GM12878 (cell line): ENCODE data around the gene TRIM39. TPM values are rescaled to one million over a fixed set of nuclear protein-coding genes. Genes with fewer than 3 reads are reported as not detected.

Source experiments
- ATAC-seq: fragments of 200-7000 bp; cut with Tn5 transposase; 3 replicates; pipeline ENCODE4 v1.9.1; 2020; ENCODE audit warnings: mild to moderate bottlenecking, moderate library complexity
- BruUV-seq: library from RNA; stranded (reverse); fragments of 400-500 nt; replicated peaks from 2 replicates; lab custom pipeline; 2021; lab: Mats Ljungman, UMichigan
- CTCF ChIA-PET: fragments of 300-600 bp; sonication (Branson Sonifier 250); formaldehyde crosslinking; extraction: SDS; loops from one replicate; lab custom pipeline; 2021; ENCODE audit warnings: inconsistent platforms; lab: Yijun Ruan, JAX
- POLR2A ChIA-PET: fragments of 350-600 bp; formaldehyde crosslinking; extraction: SDS; loops from one replicate; lab custom pipeline; 2021; ENCODE audit warnings: inconsistent platforms; lab: Charles Lee
- RAD21 ChIA-PET: fragments of 300-600 bp; sonication (Branson Sonifier 250); formaldehyde crosslinking; loops from one replicate; lab custom pipeline; 2023; ENCODE audit warnings: antibody characterized with exemption; ENCODE audit not compliant: unreplicated experiment; lab: Charles Lee
- SMC1A ChIA-PET: fragments of 300-600 bp; sonication (Branson Sonifier 250); formaldehyde crosslinking; loops from one replicate; lab custom pipeline; 2023; ENCODE audit not compliant: unreplicated experiment, uncharacterized antibody; lab: Charles Lee
- DNase-seq: peaks from one replicate; pipeline ENCODE4 v3.0.0-alpha.2; 2011; ENCODE audit warnings: low read depth, low spot score
- FAIRE-seq: peaks from 3 replicates; lab custom pipeline; 2011; peaks lifted over from hg19 to GRCh38; lab: Jason Lieb, UNC
- H2AFZ ChIP-seq: 2 replicates; pipeline ENCODE4 v1.6.0; 2011; ENCODE audit warnings: low read depth, low read length, control low read depth; ENCODE audit not compliant: control insufficient read depth
- H3K27ac ChIP-seq: 2 replicates; pipeline ENCODE4 v1.5.1; 2011; ENCODE audit warnings: control low read depth; ENCODE audit not compliant: control insufficient read depth, insufficient read depth
- H3K27me3 ChIP-seq, 2 experiments: replicated peaks in 1 of 2; 2 replicates each; pipeline versions ENCODE4 v1.6.0 to v1.6.1; 2011; ENCODE audit warnings: low read length in 1 of 2; ENCODE audit not compliant: control insufficient read depth in 2 of 2, insufficient read depth in 2 of 2
- H3K36me3 ChIP-seq, 2 experiments: 2 replicates each; pipeline ENCODE4 v1.5.1; 2011; ENCODE audit warnings: low read length in 1 of 2; ENCODE audit not compliant: control insufficient read depth in 2 of 2, insufficient read depth in 2 of 2
- H3K4me1 ChIP-seq: 2 replicates; pipeline ENCODE4 v1.6.1; 2011; ENCODE audit warnings: mild to moderate bottlenecking, low read length, moderate library complexity, mixed read lengths; ENCODE audit not compliant: control insufficient read depth, insufficient read depth
- H3K4me2 ChIP-seq: 2 replicates; pipeline ENCODE4 v1.6.0; 2011; ENCODE audit warnings: control low read depth; ENCODE audit not compliant: control insufficient read depth, insufficient read depth
- H3K4me3 ChIP-seq: fragments of 200-600 bp; sonication (generic); 2 replicates; pipeline ENCODE4 v1.5.1; 2016
- H3K79me2 ChIP-seq: 2 replicates; pipeline ENCODE4 v1.6.0; 2011; ENCODE audit warnings: low read length; ENCODE audit not compliant: control insufficient read depth, insufficient read depth
- H3K9ac ChIP-seq: 2 replicates; pipeline ENCODE4 v1.8.0; 2011; ENCODE audit warnings: low read length, control low read depth, mixed read lengths; ENCODE audit not compliant: control insufficient read depth, insufficient read depth
- H3K9me3 ChIP-seq: replicated peaks from 3 replicates; pipeline ENCODE4 v1.5.1; 2011; ENCODE audit warnings: mild to moderate bottlenecking, low read length; ENCODE audit not compliant: control insufficient read depth, insufficient read depth
- H4K20me1 ChIP-seq: 2 replicates; pipeline ENCODE4 v1.6.0; 2011; ENCODE audit not compliant: control insufficient read depth, insufficient read depth
- ASH2L ChIP-seq: fragments of 300-600, 200-600 bp; sonication (generic); IDR thresholded peaks from 2 replicates; pipeline ENCODE4 v1.6.1; 2017; ENCODE audit warnings: low read depth, mild to moderate bottlenecking, borderline replicate concordance
- CBX3 ChIP-seq: fragments of 200-600 bp; sonication (generic); IDR thresholded peaks from 2 replicates; pipeline ENCODE4 v1.6.1; 2016; ENCODE audit warnings: low read depth, borderline replicate concordance
- CHD1 ChIP-seq: IDR thresholded peaks from 2 replicates; pipeline ENCODE4 v1.6.1; 2012; ENCODE audit warnings: low read depth, low read length, improper control_type of control experiment
- CHD2 ChIP-seq: IDR thresholded peaks from 2 replicates; pipeline ENCODE4 v1.6.1; 2011; ENCODE audit warnings: low read depth, low read length, improper control_type of control experiment, borderline replicate concordance
- EED ChIP-seq: sonication (generic); IDR thresholded peaks from 2 replicates; pipeline ENCODE4 v1.6.1; 2016; ENCODE audit warnings: antibody characterized with exemption, low read depth
- EGR1 ChIP-seq, 2 experiments: IDR thresholded peaks; 1 replicate in 1 of 2; 2 replicates in 1 of 2; pipeline ENCODE4 v1.6.1; 2011 to 2012; ENCODE audit warnings: low read depth in 2 of 2, low read length in 2 of 2, borderline replicate concordance in 1 of 2, mild to moderate bottlenecking in 1 of 2, moderate library complexity in 1 of 2
- FOS ChIP-seq: IDR thresholded peaks from 3 replicates; pipeline ENCODE4 v1.6.1; 2011; ENCODE audit warnings: borderline replicate concordance; ENCODE audit not compliant: insufficient read length; ENCODE audit errors: extremely low read depth
- FOXK2 ChIP-seq: fragments of 450-650 bp; IDR thresholded peaks from 2 replicates; pipeline ENCODE4 v1.6.1; 2017; ENCODE audit warnings: mild to moderate bottlenecking, moderate library complexity
- MTA2 ChIP-seq: fragments of 450-650 bp; IDR thresholded peaks from 2 replicates; pipeline ENCODE4 v1.6.1; 2016; ENCODE audit warnings: low read depth, mild to moderate bottlenecking, moderate library complexity
- MYC ChIP-seq: IDR thresholded peaks from 2 replicates; pipeline ENCODE4 v1.6.1; 2011; ENCODE audit warnings: mild to moderate bottlenecking, low read length, moderate library complexity, inconsistent platforms; ENCODE audit not compliant: insufficient read depth, insufficient replicate concordance, insufficient read length, severe bottlenecking
- NRF1 ChIP-seq: conservative IDR thresholded peaks from 2 replicates; pipeline ENCODE4 v1.6.1; 2011; ENCODE audit warnings: mild to moderate bottlenecking, low read depth, low read length, improper control_type of control experiment
- PAX5 ChIP-seq: IDR thresholded peaks from 2 replicates; pipeline ENCODE4 v1.6.1; 2011; ENCODE audit warnings: low read depth, low read length, borderline replicate concordance
- POU2F2 ChIP-seq: IDR thresholded peaks from 3 replicates; pipeline ENCODE4 v1.6.1; 2011; ENCODE audit warnings: low read depth, mild to moderate bottlenecking, low read length, borderline replicate concordance
- RAD21 ChIP-seq: IDR thresholded peaks from 2 replicates; pipeline ENCODE4 v1.6.1; 2011; ENCODE audit warnings: mild to moderate bottlenecking, low read depth, low read length, moderate library complexity; ENCODE audit not compliant: insufficient read depth
- RB1 ChIP-seq: fragments of 450-650 bp; formaldehyde crosslinking; IDR thresholded peaks from 2 replicates; pipeline ENCODE4 v1.6.1; 2017; ENCODE audit warnings: mild to moderate bottlenecking, borderline replicate concordance
- SIN3A ChIP-seq: IDR thresholded peaks from 2 replicates; pipeline ENCODE4 v1.6.1; 2012; ENCODE audit warnings: low read depth, low read length, improper control_type of control experiment
- SMARCA5 ChIP-seq: fragments of 450-650 bp; IDR thresholded peaks from 2 replicates; pipeline ENCODE4 v1.6.1; 2017; ENCODE audit warnings: mild to moderate bottlenecking
- SPI1 ChIP-seq: IDR thresholded peaks from 2 replicates; pipeline ENCODE4 v1.6.1; 2011; ENCODE audit warnings: low read depth, mild to moderate bottlenecking, low read length, moderate library complexity, borderline replicate concordance; ENCODE audit not compliant: insufficient read depth
- TARDBP ChIP-seq: IDR thresholded peaks from 2 replicates; pipeline ENCODE4 v1.6.1; 2016; ENCODE audit warnings: borderline replicate concordance
- YBX1 ChIP-seq: fragments of 450-650 bp; IDR thresholded peaks from 2 replicates; pipeline ENCODE4 v1.6.1; 2016; ENCODE audit warnings: antibody characterized with exemption
- WGBS: methylation state at CpG from one replicate; pipeline ENCODE4 v1.1.6; 2016; ENCODE audit warnings: low lambda C conversion rate; ENCODE audit not compliant: insufficient replicate concordance, insufficient coverage; ENCODE audit errors: missing lambda C conversion rate; 5-methylcytosine and 5-hydroxymethylcytosine counted together
- in situ Hi-C: fragments of 300-500 bp; cut with MboI; formaldehyde crosslinking; loops from 9 replicates; pipeline ENCODE4 v1.14.3; 2018; ENCODE audit warnings: mixed read lengths
- intact Hi-C: fragments of 100-400 bp; cut with micrococcal nuclease; formaldehyde crosslinking; loops from one replicate; pipeline ENCODE4 v1.14.2; 2022; ENCODE audit not compliant: unreplicated experiment
- polyA plus RNA-seq, 11 experiments: library from polyadenylated mRNA; depleted of rRNA in 4 of 11; unstranded in 6 of 11; stranded (reverse) in 5 of 11; fragments of >200 nt; fragmentation: Nextera tagmentation in 4 of 11; fragmentation: Illumina TruSeq in 1 of 11; extraction: Ambion mirVana in 4 of 11; extraction: Trizol in 1 of 11; gene quantifications; 1 replicate in 1 of 11; 2 replicates in 10 of 11; pipeline versions ENCODE4 v1.2.1 to v1.2.3, GENCODE V29; 2011 to 2016; ENCODE audit warnings: inconsistent platforms in 2 of 11, missing spikeins in 2 of 11, low read depth in 1 of 11
- total RNA-seq, 4 experiments: library from RNA; depleted of rRNA in 3 of 4; stranded (reverse); fragments of >200 nt in 3 of 4; fragmentation: Illumina TruSeq in 1 of 4; extraction: Trizol in 1 of 4; gene quantifications; 2 replicates each; pipeline versions ENCODE4 v1.2.1 to v1.2.3, GENCODE V29; 2013 to 2021

Gene TRIM39
- total and polyA plus RNA-seq, 10 of the 15 experiments (the other 5 are each of a cell fraction or from before 2014, with no cell fraction given) = 3.0 to 11.9 (median 8.8) TPM

GRCh38 chr6:30319146-30319835 is 7.4 kb upstream of the TRIM39 start:
- no peaks in the 10 kb centered on the region; the same call in 2 of the 3 replicates for H3K9me3 ChIP-seq
- H3K4me1 ChIP-seq = peaks cover 6% of the 10 kb centered on the region
- RAD21 ChIA-PET = no interaction called here

More at GRCh38 chr6:30319146-30319835, 7.4 kb upstream of the TRIM39 start:
- 95% methylated on average over 1 of the region's 1 CpG for WGBS
- peaks cover 64% of the 10 kb centered on the region for H3K79me2 ChIP-seq
- no peak for ATAC-seq
- intact Hi-C loops = no loop called here
- H3K36me3 ChIP-seq = peaks cover 2 to 11% of the 10 kb centered on the region in 2 experiments
- CTCF ChIA-PET = no interaction called here
- 0 out of 2 replicates have a peak, but pooled peaks cover 3% of the 10 kb centered on the region for H4K20me1 ChIP-seq
- H2AFZ ChIP-seq = no peak overlapping the region
- in situ Hi-C loops = no loop called here
- no peak overlapping the region for H3K4me2 ChIP-seq
- DNase-seq = no peak
- BruUV-seq = no TSS peak
- no peak overlapping the region for H3K4me3 ChIP-seq
- FAIRE-seq = no peak
- SMC1A ChIA-PET = interaction anchor here (0.6 kb wide), 1 partner anchor 220 kb away, joined by 3 read pairs; no protein-coding TSS in a partner anchor
- POLR2A ChIA-PET = interaction anchor here (0.6 kb wide), 1 partner anchor 11 kb away, joined by 3 read pairs; no protein-coding TSS in a partner anchor
- H3K27me3 ChIP-seq = no peaks in the 10 kb centered on the region
- no peak overlapping the region for H3K9ac ChIP-seq
- TF ChIP-seq CHD2 (no peak), RAD21 (no peak), SPI1 (no peak), SIN3A (no peak), YBX1 (no peak), MTA2 (no peak), SMARCA5 (no peak), CBX3 (no peak), EGR1 (IDR thresholded peaks at IDR 0.05; ENCODE audit: borderline replicate concordance in 1 of 2, low read depth in 2 of 2, low read length in 2 of 2) (no peak), EED (no peak), ASH2L (no peak), TARDBP (no peak), CHD1 (no peak), FOS (no peak), MYC (no peak), NRF1 (no peak), PAX5 (no peak), RB1 (no peak), FOXK2 (no peak), POU2F2 (no peak)
- H3K27ac ChIP-seq = no peak overlapping the region
